ENCODE results near the gene AMBRA1.

- TF ChIP-seq CTCF (IDR thresholded peaks at IDR 0.05) (no peak), POLR2A (IDR thresholded peaks at IDR 0.05) (no peak)
These were observed 45.5 kb upstream of the AMBRA1 start for GRCh38 chr11:46639197-46639839.

Data from upper lobe of left lung (tissue), 4 donors.